ENCODE results near the gene PTEN. TPM values are rescaled to one million over a fixed set of nuclear protein-coding genes. Genes with fewer than 3 reads are reported as not detected.

Gene PTEN
- total RNA-seq, result 92.7 and 111 TPM in 2 replicates

GRCh38 chr10:87863053-87863943 is at the start of gene PTEN, which contains the start of gene KLLN:
TSS of gene PTEN (plus strand) at chr10:87863625. CDS start at chr10:87864470, 845 bp downstream.
TSS of gene KLLN (minus strand) at chr10:87863533. CDS start at chr10:87862487, 1,046 bp downstream.

GRCh38 chr10:87817609-87818504 is 45.6 kb upstream of the PTEN start, which contains the start of gene ATAD1:
TSS of gene ATAD1 (minus strand) at chr10:87818226. CDS start at chr10:87814599, 3,627 bp downstream.

Other genes starting within 250 kb of the PTEN start
- 33.9 and 218 TPM in 2 replicates for gene PAPSS2, start 203.7 kb upstream of the PTEN start, total RNA-seq
- gene ATAD1, start 45.4 kb upstream of the PTEN start, total RNA-seq, result 21.5 and 28.5 TPM in 2 replicates
- 0.17 and 0.22 TPM in 2 replicates for gene KLLN, start 92 bp upstream of the PTEN start, total RNA-seq

Measured in dermis lymphatic vessel endothelial cell (primary cell).